GM18951 (cell line): ENCODE measurements around the gene MRGPRX2.

ENCODE experiments used
- POLR2A ChIP-seq: IDR thresholded peaks from 4 replicates; pipeline ENCODE4 v1.6.1; 2011; ENCODE audit warnings: mild to moderate bottlenecking; ENCODE audit not compliant: insufficient read length, insufficient read depth; ENCODE audit errors: extremely low read depth
- in situ Hi-C: fragments of 300-500 bp; cut with MboI; formaldehyde crosslinking; loops from one replicate; pipeline ENCODE4 v1.12.0; 2022; ENCODE audit warnings: low sequenced_read_pairs, mixed read lengths, inconsistent platforms; ENCODE audit not compliant: unreplicated experiment

Gene MRGPRX2

DNA sequence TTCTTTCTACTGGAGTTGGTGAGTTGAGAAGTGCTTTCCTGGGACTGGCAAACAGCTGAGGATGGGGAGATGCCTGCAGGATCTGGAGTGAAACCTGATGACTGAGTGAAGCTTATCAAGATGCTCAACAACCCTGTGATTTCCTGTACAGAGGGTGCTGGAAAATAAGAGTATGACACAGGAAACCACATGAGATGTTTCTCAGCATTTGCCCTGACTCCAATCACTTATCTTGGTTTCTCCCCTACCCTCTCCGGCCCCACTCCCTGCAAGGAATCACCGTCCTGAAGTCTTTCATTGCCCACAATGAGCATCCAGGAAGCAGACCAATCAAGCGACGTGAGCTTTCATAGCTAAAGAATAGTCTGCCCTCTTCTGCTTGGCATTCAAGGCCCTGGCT lies at the start of gene MRGPRX2:
MRGPRX2 (minus strand) TSS at position 89 of the 400 bp plus-strand sequence. CDS start 4,315 bp downstream, outside the sequence.
- TF ChIP-seq POLR2A: no peak
- in situ Hi-C loops: no loop called here

DNA sequence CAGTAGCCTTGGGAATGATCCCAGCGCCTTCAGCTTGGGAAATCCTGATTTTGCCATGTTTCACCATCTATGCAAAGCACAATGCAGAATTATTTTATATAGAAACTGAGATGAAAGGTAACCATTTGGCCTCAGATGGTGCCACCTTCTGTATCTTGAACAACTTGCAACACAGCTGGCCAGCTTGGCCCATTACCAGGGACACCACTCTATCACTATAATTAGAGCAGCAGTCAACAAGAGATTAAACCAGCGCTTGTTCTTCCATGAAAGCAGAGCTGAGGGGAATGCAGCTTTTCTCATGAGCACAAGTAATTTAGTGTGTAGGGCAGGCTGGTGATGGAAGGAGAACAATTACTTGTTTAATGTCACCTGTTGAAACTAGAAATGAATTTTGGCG lies 49.8 kb upstream of the MRGPRX2 start:
- in situ Hi-C loops: no loop called here
- TF ChIP-seq POLR2A: no peak

GRCh38 chr11:19107125-19107524 lies 46.6 kb upstream of the MRGPRX2 start:
- no peak for TF ChIP-seq POLR2A
- in situ Hi-C loops: no loop called here

DNA sequence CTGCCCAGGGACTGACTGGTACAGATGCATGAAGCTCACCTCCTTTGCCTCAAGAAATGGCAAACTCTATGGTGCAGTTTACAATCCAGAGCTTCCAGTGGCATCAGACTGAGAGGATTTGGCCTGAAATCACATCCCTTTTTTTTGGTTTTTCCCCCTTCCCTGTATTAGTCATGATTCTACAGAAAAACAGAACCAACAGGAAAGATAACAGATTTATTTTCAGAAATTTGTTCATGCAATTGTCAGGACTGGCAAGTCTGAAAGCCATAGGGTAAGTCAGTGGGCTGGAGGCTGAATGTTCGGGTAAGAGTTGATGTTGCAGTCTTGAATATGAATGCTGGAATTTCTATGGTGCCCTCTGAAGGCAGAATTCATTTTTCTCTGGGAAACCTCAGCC lies 44.5 kb upstream of the MRGPRX2 start:
- in situ Hi-C loops: no loop called here
- no peak for TF ChIP-seq POLR2A

DNA sequence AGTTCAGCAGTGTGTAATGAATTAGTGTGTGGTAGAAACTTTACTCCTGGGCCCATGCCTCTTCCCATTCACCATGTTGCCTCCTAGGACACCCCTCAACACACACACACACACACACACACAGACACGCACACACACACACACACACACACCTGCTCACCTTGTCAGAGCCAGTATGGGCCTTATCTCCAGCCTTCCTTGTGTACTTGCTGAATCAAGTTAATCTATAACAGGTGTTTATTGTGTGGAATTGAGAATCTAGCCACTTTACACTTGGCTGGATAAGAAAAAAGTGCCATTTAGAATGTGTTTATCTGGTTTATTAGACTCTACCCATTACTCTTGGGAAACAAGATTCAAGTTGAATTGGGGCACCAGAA lies 42.0 kb upstream of the MRGPRX2 start:
- in situ Hi-C loops: no loop called here
- no peak for TF ChIP-seq POLR2A

- in situ Hi-C loops: no loop called here
- no peak for TF ChIP-seq POLR2A
Observed at GRCh38 chr11:19101796-19102520, 41.4 kb upstream of the MRGPRX2 start.

DNA sequence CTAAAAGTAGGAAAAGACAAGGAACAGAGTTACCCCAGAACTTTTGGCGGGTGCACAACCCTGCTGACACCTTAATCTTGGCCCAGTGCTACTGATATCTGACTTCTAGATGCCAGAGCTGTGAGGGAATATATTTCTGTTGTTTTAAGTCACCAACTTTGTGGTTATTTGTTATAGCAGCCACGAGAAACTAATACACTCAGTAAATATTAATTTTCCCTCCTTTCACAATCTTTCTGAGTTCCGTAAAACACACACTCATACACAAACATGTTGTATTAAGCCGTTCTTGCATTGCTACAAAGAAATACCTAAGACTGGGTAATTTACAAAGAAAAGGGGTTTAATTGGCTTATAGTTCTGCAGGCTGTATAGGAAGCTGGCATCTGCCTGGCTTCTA lies 40.4 kb upstream of the MRGPRX2 start:
- in situ Hi-C loops: no loop called here
- no peak for TF ChIP-seq POLR2A

DNA sequence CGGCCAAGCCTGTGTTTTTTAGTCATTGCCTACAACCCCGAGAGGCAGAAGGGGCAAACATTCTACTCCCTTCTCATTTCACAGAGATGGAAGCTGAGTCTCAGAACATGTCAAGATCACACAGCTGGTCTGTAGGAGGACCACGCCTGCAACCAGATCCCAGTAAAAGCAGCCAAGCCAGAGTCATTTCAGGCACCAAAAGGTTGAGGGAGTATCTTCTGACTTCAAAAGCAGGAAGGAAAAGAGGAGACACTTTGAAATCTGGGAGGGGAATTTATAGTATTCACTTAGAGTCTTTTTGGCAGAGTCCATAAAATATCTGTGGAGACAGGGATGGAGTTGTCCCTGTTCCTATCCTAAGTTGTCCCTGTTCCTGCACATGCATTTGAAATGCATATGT lies 38.6 kb upstream of the MRGPRX2 start:
- in situ Hi-C loops: loop anchor here (25.0 kb wide), 1 partner anchor 788 kb away; no protein-coding TSS in a partner anchor
- TF ChIP-seq POLR2A: no peak

DNA sequence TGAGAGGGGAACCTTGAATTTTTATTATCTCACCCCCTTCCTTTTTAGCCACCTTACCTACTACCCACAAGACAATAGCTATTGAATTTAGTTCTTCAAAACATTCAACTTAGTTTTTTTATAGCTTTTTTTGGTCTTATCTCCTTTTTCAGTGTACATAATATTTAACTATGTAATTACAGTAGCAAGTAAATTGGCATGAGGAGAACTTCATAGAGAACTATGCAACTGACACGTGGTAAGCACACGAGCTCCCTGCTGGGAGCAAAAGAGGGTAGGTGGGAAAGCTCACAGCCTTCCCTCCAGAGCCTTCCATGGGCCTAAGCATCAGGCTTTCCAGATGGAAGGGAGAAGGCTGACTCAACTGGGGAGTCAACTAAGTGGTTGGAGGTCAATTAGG lies 34.3 kb upstream of the MRGPRX2 start:
- no peak for TF ChIP-seq POLR2A
- in situ Hi-C loops: loop anchor here (25.0 kb wide), 1 partner anchor 792 kb away; no protein-coding TSS in a partner anchor

DNA sequence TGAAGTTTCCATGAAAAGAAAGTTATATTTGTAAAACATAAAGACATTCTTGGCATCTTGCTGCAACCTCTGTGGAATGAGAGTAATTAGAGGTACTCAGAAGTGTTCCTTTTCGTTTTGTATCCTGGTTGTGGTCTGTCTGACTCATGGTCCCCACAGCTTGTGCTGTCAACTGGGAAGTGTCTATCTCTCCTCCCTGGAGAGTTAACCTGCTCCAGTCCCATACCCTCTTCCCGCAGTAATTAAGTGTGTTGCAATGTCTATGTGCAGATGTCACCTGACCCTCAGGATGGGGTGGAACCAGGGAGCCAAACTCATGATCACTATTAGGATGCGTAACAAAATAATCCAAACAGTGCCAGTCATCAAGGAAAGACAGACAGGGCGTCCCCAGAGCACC lies 33.5 kb upstream of the MRGPRX2 start:
- in situ Hi-C loops: loop anchor here (25.0 kb wide), 1 partner anchor 793 kb away; no protein-coding TSS in a partner anchor
- no peak for TF ChIP-seq POLR2A

GRCh38 chr11:19092850-19093249 lies 32.3 kb upstream of the MRGPRX2 start:
- in situ Hi-C loops: loop anchor here (25.0 kb wide), 1 partner anchor 794 kb away; no protein-coding TSS in a partner anchor
- no peak for TF ChIP-seq POLR2A

GRCh38 chr11:19092342-19092741 lies 31.8 kb upstream of the MRGPRX2 start:
- no peak for TF ChIP-seq POLR2A

DNA sequence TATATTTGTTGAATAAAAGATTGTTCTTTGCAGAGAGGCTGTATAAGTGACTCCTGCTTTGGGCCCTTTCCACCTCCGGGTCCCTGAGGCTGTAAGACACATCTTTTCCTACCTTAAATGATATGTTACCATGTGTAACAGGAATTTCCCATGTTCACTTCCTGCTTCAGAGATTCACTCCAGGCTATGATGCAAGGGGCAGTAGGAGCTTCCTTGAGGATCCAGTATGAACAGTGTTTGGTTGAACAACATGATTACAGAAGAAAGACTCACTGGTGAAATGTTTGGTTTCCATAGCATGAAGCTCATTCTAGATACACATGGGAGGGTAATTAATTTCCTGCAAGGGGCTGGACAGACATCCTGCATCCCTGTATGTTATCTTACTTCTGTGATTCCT lies 30.8 kb upstream of the MRGPRX2 start:
- in situ Hi-C loops: loop anchor here (25.0 kb wide), 1 partner anchor 796 kb away; no protein-coding TSS in a partner anchor
- no peak for TF ChIP-seq POLR2A

More at GRCh38 chr11:19092342-19092741, 31.8 kb upstream of the MRGPRX2 start:
- in situ Hi-C loops: loop anchor here (25.0 kb wide), 1 partner anchor 795 kb away; no protein-coding TSS in a partner anchor

- TF ChIP-seq POLR2A: no peak
- in situ Hi-C loops: loop anchor here (25.0 kb wide), 1 partner anchor 798 kb away; no protein-coding TSS in a partner anchor
Observed at GRCh38 chr11:19089421-19089820, 28.9 kb upstream of the MRGPRX2 start.
